AG09319 (cell line): Measurements from ENCODE around the gene CHD1.

Source experiments
- DNase-seq: peaks from one replicate; pipeline ENCODE4 v3.0.0-alpha.2; 2010; ENCODE audit warnings: low read depth; ENCODE audit errors: extremely low read depth
- TF ChIP-seq, protein P1 (sequence below): IDR thresholded peaks from 2 replicates; pipeline ENCODE4 v1.5.1; 2011; ENCODE audit warnings: low read depth, mild to moderate bottlenecking, inconsistent platforms, low read length, moderate library complexity

CHD1 gene

DNA sequence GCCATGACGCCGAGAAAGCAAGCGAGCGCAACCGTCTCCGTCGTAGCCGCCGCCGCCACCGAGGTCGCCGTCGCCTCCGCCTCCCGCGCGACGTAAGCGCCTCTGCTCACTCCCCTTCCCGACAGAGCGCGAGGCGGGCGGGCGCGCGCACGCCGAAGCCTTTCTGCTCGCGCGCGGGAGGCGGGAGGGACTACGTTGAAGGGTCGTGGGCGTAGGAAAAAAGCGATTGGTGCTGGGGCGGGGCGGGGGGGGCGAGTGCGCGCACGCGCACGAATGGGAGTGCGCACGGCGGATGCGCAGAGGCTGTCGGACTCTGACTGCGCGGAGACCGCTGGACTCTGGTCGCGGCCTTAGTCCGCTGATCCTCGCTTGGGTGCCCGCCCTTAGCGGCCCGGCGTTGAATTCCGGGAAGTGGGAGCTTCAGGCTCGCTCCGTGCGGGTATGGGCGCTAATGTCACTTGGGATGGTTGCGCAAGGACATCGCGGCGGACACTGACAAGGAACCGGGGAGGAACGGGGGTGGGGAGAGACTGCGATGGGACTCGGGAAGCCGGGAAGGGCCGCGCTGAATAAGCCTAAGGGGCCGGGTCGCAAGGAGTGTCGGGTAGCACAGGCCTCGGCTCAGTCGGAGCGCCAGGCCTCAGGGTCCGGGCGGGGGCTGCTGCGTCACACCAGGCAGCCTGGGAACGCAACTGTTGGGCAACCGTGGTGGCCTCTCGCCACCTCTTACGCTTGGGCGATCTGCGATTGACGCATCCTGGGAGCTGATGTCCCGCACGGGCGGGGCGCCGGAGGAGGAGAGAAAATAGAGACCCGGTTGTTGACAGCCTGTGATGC, at the start of gene CHD1:
CHD1 (minus strand) TSS at position 135 of the 837 bp plus-strand sequence. CDS start 2,621 bp downstream, outside the sequence.
- DNase-seq, result peak; percentile 94
- TF ChIP-seq, protein P1, sequence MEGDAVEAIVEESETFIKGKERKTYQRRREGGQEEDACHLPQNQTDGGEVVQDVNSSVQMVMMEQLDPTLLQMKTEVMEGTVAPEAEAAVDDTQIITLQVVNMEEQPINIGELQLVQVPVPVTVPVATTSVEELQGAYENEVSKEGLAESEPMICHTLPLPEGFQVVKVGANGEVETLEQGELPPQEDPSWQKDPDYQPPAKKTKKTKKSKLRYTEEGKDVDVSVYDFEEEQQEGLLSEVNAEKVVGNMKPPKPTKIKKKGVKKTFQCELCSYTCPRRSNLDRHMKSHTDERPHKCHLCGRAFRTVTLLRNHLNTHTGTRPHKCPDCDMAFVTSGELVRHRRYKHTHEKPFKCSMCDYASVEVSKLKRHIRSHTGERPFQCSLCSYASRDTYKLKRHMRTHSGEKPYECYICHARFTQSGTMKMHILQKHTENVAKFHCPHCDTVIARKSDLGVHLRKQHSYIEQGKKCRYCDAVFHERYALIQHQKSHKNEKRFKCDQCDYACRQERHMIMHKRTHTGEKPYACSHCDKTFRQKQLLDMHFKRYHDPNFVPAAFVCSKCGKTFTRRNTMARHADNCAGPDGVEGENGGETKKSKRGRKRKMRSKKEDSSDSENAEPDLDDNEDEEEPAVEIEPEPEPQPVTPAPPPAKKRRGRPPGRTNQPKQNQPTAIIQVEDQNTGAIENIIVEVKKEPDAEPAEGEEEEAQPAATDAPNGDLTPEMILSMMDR, result no peak

DNA sequence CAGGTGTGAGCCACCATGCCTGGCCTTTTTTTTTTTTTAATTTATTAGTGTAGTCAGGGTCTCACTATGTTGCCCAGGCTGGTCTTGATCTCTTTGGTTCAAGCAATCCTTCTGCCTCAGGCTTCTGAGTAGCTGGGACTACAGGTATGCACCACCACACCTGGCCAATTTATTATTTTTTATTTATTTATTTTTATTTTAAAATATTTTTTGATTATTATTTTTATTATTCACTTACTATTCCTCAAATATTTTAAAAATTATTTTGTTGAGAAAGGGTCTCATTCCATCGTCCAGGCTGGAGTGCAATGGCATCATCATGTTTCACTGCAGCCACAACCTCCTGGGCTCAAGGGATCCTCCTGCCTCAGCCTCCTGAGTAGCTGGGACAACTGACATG, 49.7 kb upstream of the CHD1 start:
- TF ChIP-seq, protein P1, result no peak
- DNase-seq, result no peak

DNA sequence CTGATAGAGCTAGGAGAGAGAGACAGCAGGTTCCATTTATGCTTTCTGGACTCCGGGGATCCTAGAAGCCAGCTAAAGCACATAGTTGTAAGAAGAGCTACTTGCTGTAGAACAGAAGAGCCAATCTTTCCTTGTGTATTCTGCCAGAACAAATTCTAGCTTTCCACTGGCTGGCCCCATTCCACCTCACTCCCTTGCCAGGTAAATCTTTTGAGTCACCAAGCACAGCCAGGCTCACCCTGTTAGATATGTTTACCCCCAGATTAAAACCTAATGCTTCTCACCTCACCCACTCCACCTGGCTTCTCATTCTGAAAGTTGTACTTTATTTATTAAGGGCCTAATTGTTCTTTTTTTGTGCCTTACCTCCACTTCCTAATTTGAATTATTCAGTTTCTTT, 48.9 kb upstream of the CHD1 start:
- TF ChIP-seq, protein P1, result no peak
- DNase-seq, result no peak

- no peak for DNase-seq
- TF ChIP-seq, protein P1, result no peak
Observed at GRCh38 chr5:98975682-98976407, 47.0 kb upstream of the CHD1 start.

DNA sequence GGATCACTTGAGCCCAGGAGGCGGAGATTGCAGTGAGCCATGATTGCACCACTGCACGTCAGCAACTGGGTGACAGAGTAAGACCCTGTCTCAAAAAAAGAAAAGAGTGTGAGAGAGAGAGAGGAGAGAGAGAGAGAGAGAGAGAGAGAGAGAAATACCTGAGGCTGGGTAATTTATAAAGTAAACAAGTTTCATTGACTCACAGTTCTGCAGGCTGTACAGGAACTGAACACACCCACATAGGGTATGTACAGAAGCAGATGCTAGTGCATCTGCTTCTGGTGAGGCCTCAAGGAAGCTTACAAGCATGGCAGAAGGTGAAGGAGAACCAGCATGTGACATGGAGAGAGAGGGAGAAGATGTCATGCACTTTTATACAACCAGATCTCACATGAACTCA, 46.4 kb upstream of the CHD1 start:
- TF ChIP-seq, protein P1, result no peak
- DNase-seq, result no peak

DNA sequence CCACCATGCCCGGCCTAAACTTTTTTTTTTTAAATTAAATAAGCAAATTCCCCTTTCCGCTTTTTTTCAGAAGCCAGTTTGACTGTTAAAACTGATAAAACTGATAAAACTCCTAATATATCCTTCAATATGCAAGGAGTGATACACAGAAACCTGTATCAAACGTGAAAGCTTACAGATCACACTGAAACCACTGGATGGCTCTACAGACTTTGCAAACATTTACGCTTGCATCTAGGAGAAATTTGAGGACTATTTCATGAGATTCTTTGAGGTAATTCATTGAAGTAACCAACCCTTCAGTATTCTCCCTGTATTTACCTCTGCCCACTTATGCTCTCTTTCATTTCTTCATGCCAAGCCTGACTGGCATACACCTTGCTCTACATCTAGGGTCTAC, 40.6 kb upstream of the CHD1 start:
- TF ChIP-seq, protein P1, result no peak

GRCh38 chr5:98968056-98968564, 39.3 kb upstream of the CHD1 start:
- TF ChIP-seq, protein P1, result no peak
- no peak for DNase-seq

More for the DNA sequence above, 40.6 kb upstream of the CHD1 start:
- no peak for DNase-seq
